Activated CD4-positive, alpha-beta T cell treated with anti-CD3 and anti-CD28 coated beads for 24 hours (primary cell): ENCODE results near the gene NOP53.

Experiments used
- DNase-seq, 2 donors: peaks; one replicate each; pipeline ENCODE4 v3.0.0-alpha.2; 2020; ENCODE audit warnings: low read depth in 2 of 2

The NOP53 gene

GRCh38 chr19:47805313-47805712 is 60.0 kb downstream of the NOP53 start:
- DNase-seq = no peak

- DNase-seq = no peak
Measured at GRCh38 chr19:47806435-47806834, 61.1 kb downstream of the NOP53 start.
